ENCODE results near the gene TMA16.
A peak's percentile ranks its signal among the peaks of the same experiment; 100 is the strongest.
"Not testable (repeated sequence)": the region's sequence is repeated elsewhere in the genome, so short reads cannot be mapped to it uniquely, and the experiment has no call there.

TMA16 gene

GRCh38 chr4:163494360-163495241 lies at the start of gene TMA16:
Gene TMA16 (plus strand): TSS chr4:163494690. CDS start chr4:163494802, 112 bp downstream.
- ChIA-PET POLR2A (interaction anchor here (0.6 to 2.4 kb wide), 25 partner anchors 9 to 482 kb away, joined by 3 to 42 read pairs (median 4); partner anchors contain the start of gene NPY1R), CTCF (no interaction called here)
- DNase-seq (ENCODE audit: extremely low spot score): peak; percentile 83
- TF ChIP-seq LEF1 (IDR thresholded peaks at IDR 0.05; ENCODE audit: borderline replicate concordance) (no peak), PKNOX1 (IDR thresholded peaks at IDR 0.05) (no peak), L3MBTL2 (conservative IDR thresholded peaks at IDR 0.05) (peak; percentile 96), ZNF384 (IDR thresholded peaks at IDR 0.05) (no peak), BHLHE40 (IDR thresholded peaks at IDR 0.05; ENCODE audit: borderline replicate concordance) (no peak), HDGF (IDR thresholded peaks at IDR 0.05; ENCODE audit: borderline replicate concordance) (no peak), SP1 (IDR thresholded peaks at IDR 0.05) (no peak), SUZ12 (IDR thresholded peaks at IDR 0.05) (no peak), TARDBP (IDR thresholded peaks at IDR 0.05) (no peak), FOXK2 (IDR thresholded peaks at IDR 0.05) (no peak), NFRKB (IDR thresholded peaks at IDR 0.05) (peak; percentile 64), ELF4 (IDR thresholded peaks at IDR 0.05) (peak; percentile 39), FOXA1 (IDR thresholded peaks at IDR 0.05) (no peak), ARNT (IDR thresholded peaks at IDR 0.05) (peak; percentile 59), CTBP1 (IDR thresholded peaks at IDR 0.05; ENCODE audit: borderline replicate concordance) (peak; percentile 64; the same call in 1 of the 2 replicates), FOXM1 (IDR thresholded peaks at IDR 0.05; ENCODE audit: borderline replicate concordance) (peak; percentile 72; the same call in 1 of the 2 replicates)

GRCh38 chr4:163447023-163447422 lies 47.5 kb upstream of the TMA16 start:
- CTCF ChIA-PET: interaction anchor here (0.5 kb wide), 1 partner anchor 592 kb away, joined by 3 read pairs; no protein-coding TSS in a partner anchor
- POLR2A ChIA-PET; DNase-seq (ENCODE audit: extremely low spot score): not testable (repeated sequence)

GRCh38 chr4:163447481-163447880 lies 47.0 kb upstream of the TMA16 start:
- ChIA-PET POLR2A (no interaction called here), CTCF (no interaction called here)
- no peak for DNase-seq (ENCODE audit: extremely low spot score)
- no peak for TF ChIP-seq L3MBTL2 (conservative IDR thresholded peaks at IDR 0.05)
- no peak for TF ChIP-seq HDGF (IDR thresholded peaks at IDR 0.05; ENCODE audit: borderline replicate concordance)
- no peak for TF ChIP-seq FOXM1 (IDR thresholded peaks at IDR 0.05; ENCODE audit: borderline replicate concordance)
- TF ChIP-seq ARNT (IDR thresholded peaks at IDR 0.05): no peak
- TF ChIP-seq SP1 (IDR thresholded peaks at IDR 0.05): no peak
- TF ChIP-seq ZNF384 (IDR thresholded peaks at IDR 0.05): no peak
- no peak for TF ChIP-seq LEF1 (IDR thresholded peaks at IDR 0.05; ENCODE audit: borderline replicate concordance)
- TF ChIP-seq FOXA1 (IDR thresholded peaks at IDR 0.05): no peak
- TF ChIP-seq FOXK2 (IDR thresholded peaks at IDR 0.05): no peak
- TF ChIP-seq CTBP1 (IDR thresholded peaks at IDR 0.05; ENCODE audit: borderline replicate concordance): no peak

GRCh38 chr4:163448540-163449203 lies 45.8 kb upstream of the TMA16 start:
- CTCF ChIA-PET: interaction anchor here (0.6 kb wide), 2 partner anchors 11 to 146 kb away, joined by 3 to 4 read pairs; no protein-coding TSS in a partner anchor
- DNase-seq (ENCODE audit: extremely low spot score): no peak
- TF ChIP-seq ZNF384 (IDR thresholded peaks at IDR 0.05): no peak
- TF ChIP-seq SP1 (IDR thresholded peaks at IDR 0.05): no peak
- TF ChIP-seq ARNT (IDR thresholded peaks at IDR 0.05): no peak
- TF ChIP-seq L3MBTL2 (conservative IDR thresholded peaks at IDR 0.05): no peak
- TF ChIP-seq CTBP1 (IDR thresholded peaks at IDR 0.05; ENCODE audit: borderline replicate concordance): no peak
- TF ChIP-seq LEF1 (IDR thresholded peaks at IDR 0.05; ENCODE audit: borderline replicate concordance): no peak
- TF ChIP-seq SUZ12 (IDR thresholded peaks at IDR 0.05): no peak
- no peak for TF ChIP-seq FOXM1 (IDR thresholded peaks at IDR 0.05; ENCODE audit: borderline replicate concordance)
- POLR2A ChIA-PET: no interaction called here

- TF ChIP-seq ZNF384 (IDR thresholded peaks at IDR 0.05) (no peak), FOXA1 (IDR thresholded peaks at IDR 0.05) (no peak), FOXK2 (IDR thresholded peaks at IDR 0.05) (no peak), LEF1 (IDR thresholded peaks at IDR 0.05; ENCODE audit: borderline replicate concordance) (no peak), ELF4 (IDR thresholded peaks at IDR 0.05) (no peak), L3MBTL2 (conservative IDR thresholded peaks at IDR 0.05) (no peak), CTBP1 (IDR thresholded peaks at IDR 0.05; ENCODE audit: borderline replicate concordance) (no peak), NFRKB (IDR thresholded peaks at IDR 0.05) (no peak), SP1 (IDR thresholded peaks at IDR 0.05) (no peak), BHLHE40 (IDR thresholded peaks at IDR 0.05; ENCODE audit: borderline replicate concordance) (no peak), SUZ12 (IDR thresholded peaks at IDR 0.05) (no peak), TARDBP (IDR thresholded peaks at IDR 0.05) (no peak), ARNT (IDR thresholded peaks at IDR 0.05) (no peak)
- ChIA-PET POLR2A (no interaction called here), CTCF (no interaction called here)
- no peak for DNase-seq (ENCODE audit: extremely low spot score)
These were observed 31.9 kb upstream of the TMA16 start for GRCh38 chr4:163462556-163462955.

GRCh38 chr4:163467082-163467770 lies 27.3 kb upstream of the TMA16 start:
- CTCF ChIA-PET: no interaction called here
- DNase-seq (ENCODE audit: extremely low spot score): no peak
- POLR2A ChIA-PET: no interaction called here
- TF ChIP-seq CTBP1 (IDR thresholded peaks at IDR 0.05; ENCODE audit: borderline replicate concordance) (no peak), SUZ12 (IDR thresholded peaks at IDR 0.05) (no peak), ZNF384 (IDR thresholded peaks at IDR 0.05) (no peak), SP1 (IDR thresholded peaks at IDR 0.05) (no peak), L3MBTL2 (conservative IDR thresholded peaks at IDR 0.05) (no peak), FOXA1 (IDR thresholded peaks at IDR 0.05) (no peak), PKNOX1 (IDR thresholded peaks at IDR 0.05) (no peak), BHLHE40 (IDR thresholded peaks at IDR 0.05; ENCODE audit: borderline replicate concordance) (no peak), ARNT (IDR thresholded peaks at IDR 0.05) (no peak), NFRKB (IDR thresholded peaks at IDR 0.05) (no peak), FOXM1 (IDR thresholded peaks at IDR 0.05; ENCODE audit: borderline replicate concordance) (no peak), ELF4 (IDR thresholded peaks at IDR 0.05) (no peak), FOXK2 (IDR thresholded peaks at IDR 0.05) (no peak), TARDBP (IDR thresholded peaks at IDR 0.05) (no peak)
